HCT116 (cell line): ENCODE data around the gene CAMKMT.

Experiments used
- CEBPB ChIP-seq: IDR thresholded peaks from 2 replicates; pipeline ENCODE4 v1.6.1; 2012; ENCODE audit warnings: low read depth
- POLR2A ChIP-seq: IDR thresholded peaks from 2 replicates; pipeline ENCODE4 v1.7.0; 2011; ENCODE audit warnings: borderline replicate concordance; ENCODE audit not compliant: insufficient read depth, insufficient read length; ENCODE audit errors: extremely low read depth
- RAD21 ChIP-seq: IDR thresholded peaks from 2 replicates; pipeline ENCODE4 v1.6.1; 2012; ENCODE audit warnings: low read depth, mild to moderate bottlenecking
- TCF7L2 ChIP-seq: IDR thresholded peaks from 2 replicates; pipeline ENCODE4 v1.7.0; 2011; ENCODE audit warnings: borderline replicate concordance, inconsistent platforms; ENCODE audit not compliant: insufficient read depth, insufficient read length; ENCODE audit errors: extremely low read depth
- TF ChIP-seq, protein P1 (sequence below): IDR thresholded peaks from 2 replicates; pipeline ENCODE4 v1.6.1; 2012
- TF ChIP-seq, protein P2 (sequence below), 3 experiments: fragments of 200-600 bp in 1 of 3; sonication (generic) in 1 of 3; IDR thresholded peaks in 2 of 3; conservative IDR thresholded peaks in 1 of 3; 2 replicates each; pipeline ENCODE4 v1.5.1; 2012 to 2017; ENCODE audit warnings: low read depth in 2 of 3, low read length in 2 of 3, antibody characterized with exemption in 1 of 3, borderline replicate concordance in 1 of 3, control low read depth in 1 of 3, mild to moderate bottlenecking in 1 of 3, mixed read lengths in 1 of 3, mixed run types in 1 of 3, moderate library complexity in 1 of 3; ENCODE audit not compliant: insufficient read depth in 1 of 3

DNA sequence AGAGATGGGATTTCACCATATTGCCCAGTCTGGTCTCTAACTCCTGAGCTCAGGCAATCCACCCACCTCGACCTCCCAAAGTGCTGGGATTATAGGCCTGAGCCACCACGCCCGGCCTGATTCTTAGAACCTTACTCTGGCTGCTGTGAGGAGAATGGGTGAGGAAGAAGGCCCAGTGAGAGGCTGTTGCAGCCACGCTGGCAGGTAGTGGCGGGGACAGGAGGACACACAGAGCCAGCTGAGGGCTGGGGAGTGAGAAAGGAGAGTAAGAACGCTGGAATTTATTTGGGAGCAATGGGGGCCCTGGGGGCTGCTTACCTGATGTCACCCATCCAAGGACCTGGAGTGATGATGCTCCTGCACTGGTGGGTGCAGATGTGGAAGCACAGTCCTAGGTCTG lies 425.9 kb downstream of the CAMKMT start:
- no peak for TF ChIP-seq RAD21
- TF ChIP-seq, protein P1, sequence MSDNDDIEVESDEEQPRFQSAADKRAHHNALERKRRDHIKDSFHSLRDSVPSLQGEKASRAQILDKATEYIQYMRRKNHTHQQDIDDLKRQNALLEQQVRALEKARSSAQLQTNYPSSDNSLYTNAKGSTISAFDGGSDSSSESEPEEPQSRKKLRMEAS: no peak
- TF ChIP-seq, protein P2, sequence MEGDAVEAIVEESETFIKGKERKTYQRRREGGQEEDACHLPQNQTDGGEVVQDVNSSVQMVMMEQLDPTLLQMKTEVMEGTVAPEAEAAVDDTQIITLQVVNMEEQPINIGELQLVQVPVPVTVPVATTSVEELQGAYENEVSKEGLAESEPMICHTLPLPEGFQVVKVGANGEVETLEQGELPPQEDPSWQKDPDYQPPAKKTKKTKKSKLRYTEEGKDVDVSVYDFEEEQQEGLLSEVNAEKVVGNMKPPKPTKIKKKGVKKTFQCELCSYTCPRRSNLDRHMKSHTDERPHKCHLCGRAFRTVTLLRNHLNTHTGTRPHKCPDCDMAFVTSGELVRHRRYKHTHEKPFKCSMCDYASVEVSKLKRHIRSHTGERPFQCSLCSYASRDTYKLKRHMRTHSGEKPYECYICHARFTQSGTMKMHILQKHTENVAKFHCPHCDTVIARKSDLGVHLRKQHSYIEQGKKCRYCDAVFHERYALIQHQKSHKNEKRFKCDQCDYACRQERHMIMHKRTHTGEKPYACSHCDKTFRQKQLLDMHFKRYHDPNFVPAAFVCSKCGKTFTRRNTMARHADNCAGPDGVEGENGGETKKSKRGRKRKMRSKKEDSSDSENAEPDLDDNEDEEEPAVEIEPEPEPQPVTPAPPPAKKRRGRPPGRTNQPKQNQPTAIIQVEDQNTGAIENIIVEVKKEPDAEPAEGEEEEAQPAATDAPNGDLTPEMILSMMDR (IDR thresholded peaks at IDR 0.05 in 2 of 3, conservative IDR thresholded peaks at IDR 0.05 in 1 of 3; ENCODE audit: borderline replicate concordance in 1 of 3, insufficient read depth in 1 of 3, low read depth in 2 of 3, low read length in 2 of 3): no peak
- no peak for TF ChIP-seq TCF7L2
- no peak for TF ChIP-seq POLR2A
- TF ChIP-seq CEBPB: no peak
